Measurements from ENCODE around the gene TLK2.

DNA sequence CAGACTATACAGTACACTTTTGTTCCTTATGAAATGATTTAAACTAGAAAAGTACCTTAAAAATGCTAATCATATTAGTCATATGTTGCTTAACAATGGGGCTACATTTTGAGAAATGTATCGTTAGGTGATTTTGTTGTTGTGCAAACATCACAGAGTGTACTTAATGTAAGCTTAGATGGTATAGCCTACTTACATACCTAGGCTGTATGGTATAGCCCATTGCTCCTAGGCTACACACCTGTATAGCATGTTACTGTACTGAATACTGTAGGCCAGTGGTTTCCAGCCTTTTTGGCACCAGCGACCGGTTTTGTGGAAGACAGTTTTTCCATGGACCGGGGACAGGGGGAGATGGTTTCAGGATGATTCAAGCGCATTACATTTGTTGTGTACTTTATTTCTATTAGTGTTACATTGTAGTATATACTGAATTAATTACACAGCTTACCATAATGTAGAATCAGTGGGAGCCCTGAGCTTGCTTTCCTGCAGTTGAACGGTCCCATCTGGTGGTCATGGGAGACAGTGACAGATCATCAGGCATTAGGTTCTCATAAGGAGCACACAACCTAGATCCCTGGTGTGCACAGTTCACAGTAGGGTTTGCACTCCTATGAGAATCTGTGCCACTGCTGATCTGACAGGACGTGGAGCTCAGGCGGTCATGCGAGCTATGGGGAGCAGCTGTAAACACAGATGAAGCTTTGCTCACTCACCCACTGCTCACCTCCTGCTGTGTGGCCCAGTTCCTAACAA, 113.9 kb downstream of the TLK2 start:
- TF ChIP-seq ZNF317 (CRISPR knock-in tag; IDR thresholded peaks at IDR 0.05; ENCODE audit: borderline replicate concordance, low read depth) (no peak), GABPB1 (CRISPR knock-in tag; IDR thresholded peaks at IDR 0.05) (no peak), IRF2 (CRISPR knock-in tag; IDR thresholded peaks at IDR 0.05; ENCODE audit: borderline replicate concordance, low read depth) (no peak), ZNF423 (CRISPR knock-in tag; IDR thresholded peaks at IDR 0.05) (no peak), SMAD3 (CRISPR knock-in tag; IDR thresholded peaks at IDR 0.05; ENCODE audit: borderline replicate concordance) (no peak), SP1 (CRISPR knock-in tag; conservative IDR thresholded peaks at IDR 0.05) (no peak), RELA (CRISPR knock-in tag; IDR thresholded peaks at IDR 0.05; ENCODE audit: borderline replicate concordance) (no peak), JUN (CRISPR knock-in tag; IDR thresholded peaks at IDR 0.05) (no peak), CREB1 (CRISPR knock-in tag; IDR thresholded peaks at IDR 0.05) (no peak)
- TF ChIP-seq, protein P1, sequence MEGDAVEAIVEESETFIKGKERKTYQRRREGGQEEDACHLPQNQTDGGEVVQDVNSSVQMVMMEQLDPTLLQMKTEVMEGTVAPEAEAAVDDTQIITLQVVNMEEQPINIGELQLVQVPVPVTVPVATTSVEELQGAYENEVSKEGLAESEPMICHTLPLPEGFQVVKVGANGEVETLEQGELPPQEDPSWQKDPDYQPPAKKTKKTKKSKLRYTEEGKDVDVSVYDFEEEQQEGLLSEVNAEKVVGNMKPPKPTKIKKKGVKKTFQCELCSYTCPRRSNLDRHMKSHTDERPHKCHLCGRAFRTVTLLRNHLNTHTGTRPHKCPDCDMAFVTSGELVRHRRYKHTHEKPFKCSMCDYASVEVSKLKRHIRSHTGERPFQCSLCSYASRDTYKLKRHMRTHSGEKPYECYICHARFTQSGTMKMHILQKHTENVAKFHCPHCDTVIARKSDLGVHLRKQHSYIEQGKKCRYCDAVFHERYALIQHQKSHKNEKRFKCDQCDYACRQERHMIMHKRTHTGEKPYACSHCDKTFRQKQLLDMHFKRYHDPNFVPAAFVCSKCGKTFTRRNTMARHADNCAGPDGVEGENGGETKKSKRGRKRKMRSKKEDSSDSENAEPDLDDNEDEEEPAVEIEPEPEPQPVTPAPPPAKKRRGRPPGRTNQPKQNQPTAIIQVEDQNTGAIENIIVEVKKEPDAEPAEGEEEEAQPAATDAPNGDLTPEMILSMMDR (IDR thresholded peaks at IDR 0.05) = no peak
- TF ChIP-seq, protein P2, sequence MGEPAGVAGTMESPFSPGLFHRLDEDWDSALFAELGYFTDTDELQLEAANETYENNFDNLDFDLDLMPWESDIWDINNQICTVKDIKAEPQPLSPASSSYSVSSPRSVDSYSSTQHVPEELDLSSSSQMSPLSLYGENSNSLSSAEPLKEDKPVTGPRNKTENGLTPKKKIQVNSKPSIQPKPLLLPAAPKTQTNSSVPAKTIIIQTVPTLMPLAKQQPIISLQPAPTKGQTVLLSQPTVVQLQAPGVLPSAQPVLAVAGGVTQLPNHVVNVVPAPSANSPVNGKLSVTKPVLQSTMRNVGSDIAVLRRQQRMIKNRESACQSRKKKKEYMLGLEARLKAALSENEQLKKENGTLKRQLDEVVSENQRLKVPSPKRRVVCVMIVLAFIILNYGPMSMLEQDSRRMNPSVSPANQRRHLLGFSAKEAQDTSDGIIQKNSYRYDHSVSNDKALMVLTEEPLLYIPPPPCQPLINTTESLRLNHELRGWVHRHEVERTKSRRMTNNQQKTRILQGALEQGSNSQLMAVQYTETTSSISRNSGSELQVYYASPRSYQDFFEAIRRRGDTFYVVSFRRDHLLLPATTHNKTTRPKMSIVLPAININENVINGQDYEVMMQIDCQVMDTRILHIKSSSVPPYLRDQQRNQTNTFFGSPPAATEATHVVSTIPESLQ (CRISPR knock-in tag; IDR thresholded peaks at IDR 0.05) = no peak
- TF ChIP-seq, protein P3, sequence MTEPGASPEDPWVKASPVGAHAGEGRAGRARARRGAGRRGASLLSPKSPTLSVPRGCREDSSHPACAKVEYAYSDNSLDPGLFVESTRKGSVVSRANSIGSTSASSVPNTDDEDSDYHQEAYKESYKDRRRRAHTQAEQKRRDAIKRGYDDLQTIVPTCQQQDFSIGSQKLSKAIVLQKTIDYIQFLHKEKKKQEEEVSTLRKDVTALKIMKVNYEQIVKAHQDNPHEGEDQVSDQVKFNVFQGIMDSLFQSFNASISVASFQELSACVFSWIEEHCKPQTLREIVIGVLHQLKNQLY (CRISPR knock-in tag; IDR thresholded peaks at IDR 0.05) = no peak
